ENCODE measurements around the gene ITSN2.

ITSN2 gene

GRCh38 chr2:24285484-24286152, 74.7 kb downstream of the ITSN2 start:
- H3K9me3 ChIP-seq (ENCODE audit: control insufficient read depth, insufficient read depth, low read length) = no peaks in the 10 kb centered on the region
- H3K9ac ChIP-seq (ENCODE audit: low read depth, low read length) = no peak overlapping the region
- no peaks in the 10 kb centered on the region for H3K4me1 ChIP-seq (ENCODE audit: insufficient read depth, low read length)
- no peaks in the 10 kb centered on the region for H3K36me3 ChIP-seq (ENCODE audit: insufficient read depth, low read length)

DNA sequence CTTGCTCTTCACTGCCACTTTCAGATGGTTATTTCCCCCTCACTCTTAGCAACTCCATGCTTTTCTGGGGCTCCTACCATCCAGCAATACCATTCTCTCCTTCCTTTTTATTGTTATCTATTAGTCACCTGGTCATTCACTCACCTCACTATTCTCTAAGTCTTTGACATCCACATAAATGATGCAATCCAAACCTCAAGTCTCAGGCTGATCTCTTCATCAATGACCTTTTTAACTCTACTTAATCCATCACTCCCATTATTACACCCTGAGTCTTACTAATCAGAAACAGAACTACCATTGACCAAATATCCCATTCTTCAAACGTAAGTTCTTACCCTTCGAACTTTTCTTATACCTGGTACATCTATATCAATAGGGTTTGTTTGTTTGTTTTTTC, 79.7 kb downstream of the ITSN2 start:
- Histone ChIP-seq H3K36me3 (ENCODE audit: insufficient read depth, low read length) (no peaks in the 10 kb centered on the region), H3K9me3 (ENCODE audit: control insufficient read depth, insufficient read depth, low read length) (no peaks in the 10 kb centered on the region), H3K9ac (ENCODE audit: low read depth, low read length) (no peak overlapping the region), H3K4me1 (ENCODE audit: insufficient read depth, low read length) (0 out of 2 replicates have a peak, but pooled peaks cover 6% of the 10 kb centered on the region)

DNA sequence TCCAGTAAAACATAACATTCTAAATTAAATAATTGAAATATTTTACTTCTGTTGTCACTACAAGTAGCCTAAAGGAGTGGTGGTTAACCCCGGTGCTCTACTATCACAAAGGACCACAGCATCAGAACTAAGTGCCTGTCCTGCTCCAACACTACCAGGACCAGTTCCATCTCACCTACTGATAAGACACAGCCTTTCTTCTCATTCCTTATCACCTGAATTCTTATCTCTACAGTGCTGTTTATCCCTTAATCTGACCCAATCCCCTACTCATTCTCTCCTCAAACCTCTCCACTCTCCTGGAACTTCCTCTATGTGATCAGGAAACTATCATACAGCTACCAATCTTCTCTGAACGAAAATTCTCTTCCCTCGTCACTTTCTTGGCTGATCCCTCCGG, 80.2 kb downstream of the ITSN2 start:
- H3K9me3 ChIP-seq (ENCODE audit: control insufficient read depth, insufficient read depth, low read length) = no peaks in the 10 kb centered on the region
- H3K4me1 ChIP-seq (ENCODE audit: insufficient read depth, low read length) = 0 out of 2 replicates have a peak, but pooled peaks cover 6% of the 10 kb centered on the region
- H3K9ac ChIP-seq (ENCODE audit: low read depth, low read length) = no peak overlapping the region
- no peaks in the 10 kb centered on the region for H3K36me3 ChIP-seq (ENCODE audit: insufficient read depth, low read length)

GRCh38 chr2:24276349-24276899, 83.9 kb downstream of the ITSN2 start:
- H3K9me3 ChIP-seq (ENCODE audit: control insufficient read depth, insufficient read depth, low read length) = no peaks in the 10 kb centered on the region

GRCh38 chr2:24274809-24275208, 85.5 kb downstream of the ITSN2 start:
- Histone ChIP-seq H3K9me3 (ENCODE audit: control insufficient read depth, insufficient read depth, low read length) (no peaks in the 10 kb centered on the region), H3K36me3 (ENCODE audit: insufficient read depth, low read length) (no peaks in the 10 kb centered on the region), H3K9ac (ENCODE audit: low read depth, low read length) (no peak overlapping the region), H3K4me1 (ENCODE audit: insufficient read depth, low read length) (0 out of 2 replicates have a peak, but pooled peaks cover 6% of the 10 kb centered on the region)

More at GRCh38 chr2:24276349-24276899, 83.9 kb downstream of the ITSN2 start:
- no peak overlapping the region for H3K9ac ChIP-seq (ENCODE audit: low read depth, low read length)
- H3K4me1 ChIP-seq (ENCODE audit: insufficient read depth, low read length) = 0 out of 2 replicates have a peak, but pooled peaks cover 6% of the 10 kb centered on the region
- H3K36me3 ChIP-seq (ENCODE audit: insufficient read depth, low read length) = no peaks in the 10 kb centered on the region

DNA sequence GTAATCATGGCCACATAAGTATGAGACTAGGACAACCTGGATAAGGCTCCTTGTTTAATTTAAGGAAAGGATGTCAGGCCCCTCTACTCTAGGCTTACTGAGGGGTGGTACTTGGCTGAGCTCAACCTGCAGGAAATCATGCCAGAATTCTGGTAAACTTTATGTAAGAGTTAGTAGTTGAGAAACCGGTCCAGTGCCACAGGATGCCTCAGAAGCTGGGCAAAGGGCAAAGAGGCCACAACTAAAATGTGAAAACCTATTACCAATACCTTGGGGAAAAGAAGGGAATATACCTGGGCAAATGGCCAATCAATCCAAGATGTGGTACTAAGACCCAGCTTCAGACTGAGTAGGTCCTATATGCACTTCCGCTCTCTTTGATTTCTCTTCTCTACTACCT, 86.7 kb downstream of the ITSN2 start:
- 0 out of 2 replicates have a peak, but pooled peaks cover 6% of the 10 kb centered on the region for H3K4me1 ChIP-seq (ENCODE audit: insufficient read depth, low read length)
- no peaks in the 10 kb centered on the region for H3K9me3 ChIP-seq (ENCODE audit: control insufficient read depth, insufficient read depth, low read length)
- no peaks in the 10 kb centered on the region for H3K36me3 ChIP-seq (ENCODE audit: insufficient read depth, low read length)
- H3K9ac ChIP-seq (ENCODE audit: low read depth, low read length) = no peak overlapping the region

GRCh38 chr2:24272907-24273306, 87.4 kb downstream of the ITSN2 start:
- Histone ChIP-seq H3K36me3 (ENCODE audit: insufficient read depth, low read length) (no peaks in the 10 kb centered on the region), H3K9ac (ENCODE audit: low read depth, low read length) (no peak overlapping the region), H3K9me3 (ENCODE audit: control insufficient read depth, insufficient read depth, low read length) (no peaks in the 10 kb centered on the region), H3K4me1 (ENCODE audit: insufficient read depth, low read length) (0 out of 2 replicates have a peak, but pooled peaks cover 6% of the 10 kb centered on the region)

DNA sequence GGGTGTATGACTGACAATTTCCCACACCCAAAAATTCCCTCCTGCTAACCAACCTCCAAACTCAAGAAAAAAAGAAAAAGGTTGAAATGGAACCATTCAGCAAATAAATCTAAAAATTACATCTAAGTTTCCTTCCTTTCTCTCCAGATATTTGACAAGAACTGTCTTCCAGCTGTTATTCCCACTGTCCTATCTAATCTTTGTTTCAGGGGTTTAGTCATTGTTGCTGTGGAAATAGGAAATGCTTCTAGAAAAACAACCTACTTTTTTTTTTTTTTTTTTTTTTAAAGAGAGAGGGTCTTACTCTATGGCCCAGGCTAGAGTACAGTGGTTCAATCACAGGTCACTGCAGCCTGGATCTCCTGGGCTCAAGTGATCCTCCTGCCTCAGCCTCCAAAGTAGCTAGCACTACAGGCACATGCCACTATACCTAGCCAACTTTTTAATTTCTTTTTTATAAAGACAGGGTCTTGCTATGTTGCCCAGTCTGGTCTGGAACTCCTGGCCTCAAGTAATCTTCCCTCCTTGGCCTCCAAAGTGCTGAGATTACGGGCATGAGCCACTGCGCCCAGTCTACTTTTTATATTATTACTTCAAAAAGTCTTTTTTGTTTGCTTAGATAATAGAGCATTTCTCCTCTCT, 88.1 kb downstream of the ITSN2 start:
- Histone ChIP-seq H3K9me3 (ENCODE audit: control insufficient read depth, insufficient read depth, low read length) (no peaks in the 10 kb centered on the region), H3K36me3 (ENCODE audit: insufficient read depth, low read length) (no peaks in the 10 kb centered on the region), H3K9ac (ENCODE audit: low read depth, low read length) (no peak overlapping the region), H3K4me1 (ENCODE audit: insufficient read depth, low read length) (0 out of 2 replicates have a peak, but pooled peaks cover 6% of the 10 kb centered on the region)

DNA sequence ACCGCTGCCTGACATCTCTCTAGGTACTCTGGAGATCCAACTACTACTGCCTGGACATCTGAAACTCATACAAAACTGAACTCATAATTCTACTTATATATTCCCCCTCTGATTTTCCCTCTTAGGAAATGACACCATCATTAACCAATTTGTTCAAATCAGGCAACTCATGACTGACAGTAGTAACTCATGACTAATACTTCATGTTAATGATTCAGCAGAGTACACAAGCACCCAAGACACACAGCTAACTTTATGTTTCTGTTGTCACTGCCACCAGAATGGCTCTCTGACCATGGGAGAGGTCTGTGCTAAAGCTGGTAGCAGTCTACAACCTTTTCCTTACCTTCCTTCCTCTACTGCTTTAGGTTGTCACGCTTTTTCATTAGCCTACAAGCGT, 91.1 kb downstream of the ITSN2 start:
- Histone ChIP-seq H3K4me1 (ENCODE audit: insufficient read depth, low read length) (no peaks in the 10 kb centered on the region), H3K36me3 (ENCODE audit: insufficient read depth, low read length) (no peaks in the 10 kb centered on the region), H3K9ac (ENCODE audit: low read depth, low read length) (no peak overlapping the region), H3K9me3 (ENCODE audit: control insufficient read depth, insufficient read depth, low read length) (no peaks in the 10 kb centered on the region)

DNA sequence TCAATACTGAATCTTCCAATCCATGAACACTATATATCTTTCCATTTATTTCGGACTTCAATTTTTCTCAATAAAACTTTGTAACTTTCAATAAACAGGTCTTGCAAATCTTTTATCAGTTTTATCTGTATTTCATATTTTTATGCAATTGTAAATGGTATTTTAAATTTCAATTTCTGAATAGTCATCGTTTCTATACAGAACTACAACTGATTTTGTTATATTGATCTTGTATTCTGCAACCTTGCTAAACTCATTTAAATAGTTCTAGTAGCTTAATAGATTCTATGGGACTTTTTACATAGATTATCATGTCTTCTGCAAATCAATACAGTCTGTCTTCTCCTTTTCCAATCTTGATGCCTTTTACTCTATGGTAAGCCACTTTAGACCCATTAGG, 95.1 kb downstream of the ITSN2 start:
- no peaks in the 10 kb centered on the region for H3K36me3 ChIP-seq (ENCODE audit: insufficient read depth, low read length)
- H3K9ac ChIP-seq (ENCODE audit: low read depth, low read length) = no peak overlapping the region

DNA sequence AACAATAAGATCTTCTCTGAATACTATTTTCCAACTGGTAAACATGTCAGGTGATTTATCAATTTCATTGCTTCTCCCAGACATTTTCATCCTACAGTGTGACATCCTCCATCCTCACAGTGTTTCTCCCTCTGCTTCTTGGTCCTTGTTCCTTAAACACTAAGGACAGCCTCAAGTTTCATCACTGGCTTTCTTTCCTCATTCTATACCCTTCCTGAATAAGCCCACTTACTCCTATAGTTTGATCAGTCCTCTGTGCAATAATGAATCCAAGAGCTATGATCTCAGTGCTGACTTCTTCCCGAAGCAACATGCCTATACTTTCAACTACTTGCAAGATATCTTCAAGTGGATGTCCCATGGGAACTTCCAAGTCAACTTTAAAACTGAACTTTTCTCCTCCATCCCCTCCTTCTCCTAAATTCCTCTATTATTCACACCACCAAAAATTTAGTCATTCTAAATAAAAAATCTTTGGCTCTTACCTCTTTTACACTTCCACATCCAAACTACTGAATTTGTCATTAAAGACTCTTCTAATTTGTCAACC, 97.8 kb downstream of the ITSN2 start:
- Histone ChIP-seq H3K9ac (ENCODE audit: low read depth, low read length) (no peak overlapping the region), H3K9me3 (ENCODE audit: control insufficient read depth, insufficient read depth, low read length) (no peaks in the 10 kb centered on the region), H3K36me3 (ENCODE audit: insufficient read depth, low read length) (no peaks in the 10 kb centered on the region), H3K4me1 (ENCODE audit: insufficient read depth, low read length) (no peaks in the 10 kb centered on the region)

More for the DNA sequence above, 95.1 kb downstream of the ITSN2 start:
- Histone ChIP-seq H3K9me3 (ENCODE audit: control insufficient read depth, insufficient read depth, low read length) (no peaks in the 10 kb centered on the region), H3K4me1 (ENCODE audit: insufficient read depth, low read length) (no peaks in the 10 kb centered on the region)

DNA sequence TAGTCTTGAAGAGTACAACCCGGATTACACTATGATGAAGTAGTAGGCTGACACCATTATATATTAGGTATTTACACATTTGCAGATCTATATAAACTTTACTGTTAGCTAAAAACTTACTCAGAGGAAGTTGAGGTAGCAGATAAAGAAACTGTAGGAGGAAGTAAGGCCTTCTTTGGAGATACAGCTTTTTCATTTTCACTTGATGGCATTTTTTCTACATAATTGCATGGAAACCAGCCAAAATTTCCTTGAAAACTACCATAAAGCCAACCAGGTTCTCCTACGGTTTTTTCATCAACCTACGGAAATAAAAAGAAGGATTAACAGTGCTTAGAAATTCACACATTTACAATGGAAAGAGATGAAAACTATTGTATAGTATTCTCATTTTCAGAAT, 98.9 kb downstream of the ITSN2 start:
- H3K9ac ChIP-seq (ENCODE audit: low read depth, low read length) = no peak overlapping the region
- H3K9me3 ChIP-seq (ENCODE audit: control insufficient read depth, insufficient read depth, low read length) = no peaks in the 10 kb centered on the region
- H3K36me3 ChIP-seq (ENCODE audit: insufficient read depth, low read length) = no peaks in the 10 kb centered on the region
- no peaks in the 10 kb centered on the region for H3K4me1 ChIP-seq (ENCODE audit: insufficient read depth, low read length)

DNA sequence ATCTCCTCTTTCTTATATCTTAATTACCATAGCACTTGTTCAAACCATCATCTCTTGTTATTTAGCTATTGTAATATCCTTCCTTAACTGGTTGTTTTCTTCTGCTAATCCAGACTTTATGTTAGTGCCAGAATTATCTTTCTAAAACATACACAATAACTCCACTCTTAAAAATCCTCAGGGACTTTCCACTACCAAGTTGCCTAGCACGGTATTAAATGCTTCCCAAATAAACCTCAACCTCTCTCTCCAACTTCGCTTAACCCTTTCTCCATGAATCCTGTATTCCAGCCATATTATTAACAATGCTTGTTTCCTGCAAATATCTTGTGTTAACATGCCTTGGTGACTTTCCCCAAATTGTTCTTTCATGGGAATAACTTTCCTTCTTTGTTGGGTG, 101.0 kb downstream of the ITSN2 start:
- no peak overlapping the region for H3K9ac ChIP-seq (ENCODE audit: low read depth, low read length)
- no peaks in the 10 kb centered on the region for H3K9me3 ChIP-seq (ENCODE audit: control insufficient read depth, insufficient read depth, low read length)
- H3K36me3 ChIP-seq (ENCODE audit: insufficient read depth, low read length) = no peaks in the 10 kb centered on the region
- 0 out of 2 replicates have a peak, but pooled peaks cover under 1% of the 10 kb centered on the region for H3K4me1 ChIP-seq (ENCODE audit: insufficient read depth, low read length)

DNA sequence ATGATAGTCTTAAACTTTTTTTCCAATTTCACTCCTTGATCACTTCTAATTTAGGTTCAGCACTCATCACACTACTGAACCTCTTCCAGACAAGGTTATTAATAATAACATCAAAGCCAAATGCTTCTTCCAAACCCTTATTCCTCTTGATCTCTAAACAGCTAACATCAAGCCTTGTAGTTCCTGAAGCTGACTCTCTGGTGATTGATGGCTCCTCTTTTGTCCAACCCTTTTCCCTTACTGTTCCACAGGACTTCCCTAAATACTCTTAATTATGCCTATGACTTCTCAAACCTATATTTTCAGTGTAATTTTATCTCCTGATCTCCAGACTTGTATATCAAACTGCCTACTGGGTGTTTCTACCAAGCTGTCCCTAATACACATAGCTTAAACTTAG, 101.6 kb downstream of the ITSN2 start:
- Histone ChIP-seq H3K36me3 (ENCODE audit: insufficient read depth, low read length) (no peaks in the 10 kb centered on the region), H3K9me3 (ENCODE audit: control insufficient read depth, insufficient read depth, low read length) (no peaks in the 10 kb centered on the region), H3K9ac (ENCODE audit: low read depth, low read length) (no peak overlapping the region), H3K4me1 (ENCODE audit: insufficient read depth, low read length) (0 out of 2 replicates have a peak, but pooled peaks cover 6% of the 10 kb centered on the region)
